ENCODE measurements around the gene SH2D3A. TPM values are rescaled to one million over a fixed set of nuclear protein-coding genes. Genes with fewer than 3 reads are reported as not detected.

The SH2D3A gene
- total RNA-seq, 1 experiment from 2014 or later: 75.7 TPM

- H3K79me2 ChIP-seq (ENCODE audit: insufficient read depth, low read length): peaks cover 62% of the 10 kb centered on the region
- no peaks in the 10 kb centered on the region for H3K9me3 ChIP-seq (ENCODE audit: control insufficient read depth in 1 of 2, insufficient read depth in 1 of 2, low read depth in 1 of 2, low read length in 2 of 2)
- peak within 1 kb of the TSS; percentile 95 to 99 for H3K4me3 ChIP-seq (replicated peaks in 1 of 2; ENCODE audit: low read depth in 1 of 2, low read length in 2 of 2)
- no peaks in the 10 kb centered on the region for H4K20me1 ChIP-seq (ENCODE audit: insufficient read depth)
- no peaks in the 10 kb centered on the region for H3K27me3 ChIP-seq (ENCODE audit: insufficient read depth, low read length)
- no peaks in the 10 kb centered on the region for H3K9me2 ChIP-seq (ENCODE audit: insufficient read depth)
- intact Hi-C loops (cut with micrococcal nuclease): loop anchor here (1.0 to 5.0 kb wide), 3 partner anchors 28 to 367 kb away; partner anchors contain the start of genes ALKBH7 and SH2D3A
- peaks cover 50 to 64% of the 10 kb centered on the region in 2 experiments for H3K4me1 ChIP-seq (ENCODE audit: control insufficient read depth in 1 of 2, insufficient read depth in 2 of 2, low read length in 2 of 2)
- peak within 1 kb of the TSS; percentile 98 for H3K4me2 ChIP-seq (ENCODE audit: low read length)
- DNase-seq (ENCODE audit: low read depth, low spot score) (no peak), ATAC-seq (peak; percentile 2)
- H2AFZ ChIP-seq (ENCODE audit: low read depth, low read length, poor library complexity, severe bottlenecking): peak within 1 kb of the TSS; percentile 37
- ChIA-PET RAD21 (ENCODE audit: low non-redundant PET in 1 of 2, low total read pairs in 2 of 2, uncharacterized antibody in 2 of 2, unreplicated experiment in 2 of 2) (interaction anchor here in 1 of 2 experiments (2.3 kb wide), 1 partner anchor 124 kb away, joined by 16 read pairs; no protein-coding TSS in a partner anchor), CTCF (interaction anchor here (1.4 to 3.9 kb wide), 2 partner anchors 29 to 123 kb away, joined by 6 to 91 read pairs; no protein-coding TSS in a partner anchor), POLR2A (interaction anchor here (1.8 kb wide), 1 partner anchor 89 kb away, joined by 5 read pairs; no protein-coding TSS in a partner anchor)
- no TSS peak for BruUV-seq (replicated peaks)
- peaks cover 9 to 15% of the 10 kb centered on the region in 2 experiments; a peak in 3 of 4 replicates for H3K36me3 ChIP-seq (ENCODE audit: control insufficient read depth in 1 of 2, insufficient read depth in 2 of 2, low read length in 2 of 2)
- peak within 1 kb of the TSS; percentile 99 for H3K9ac ChIP-seq (ENCODE audit: low read length)
- peak within 1 kb of the TSS; percentile 90 for H3K27ac ChIP-seq (ENCODE audit: low read depth, low read length)
- no peak for TF ChIP-seq YY1 (IDR thresholded peaks at IDR 0.05; ENCODE audit: extremely low read depth, insufficient replicate concordance, low read depth, low read length)
- peak; percentile 57 for TF ChIP-seq POLR2AphosphoS5 (IDR thresholded peaks at IDR 0.05; ENCODE audit: low read depth, low read length)
Measured at GRCh38 chr19:6739390-6739882, 27.8 kb downstream of the SH2D3A start, which contains the start of gene TRIP10. Gene TRIP10, plus strand, starts transcription at chr19:6739680. Its CDS starts 82 bp downstream, at chr19:6739762.

DNA sequence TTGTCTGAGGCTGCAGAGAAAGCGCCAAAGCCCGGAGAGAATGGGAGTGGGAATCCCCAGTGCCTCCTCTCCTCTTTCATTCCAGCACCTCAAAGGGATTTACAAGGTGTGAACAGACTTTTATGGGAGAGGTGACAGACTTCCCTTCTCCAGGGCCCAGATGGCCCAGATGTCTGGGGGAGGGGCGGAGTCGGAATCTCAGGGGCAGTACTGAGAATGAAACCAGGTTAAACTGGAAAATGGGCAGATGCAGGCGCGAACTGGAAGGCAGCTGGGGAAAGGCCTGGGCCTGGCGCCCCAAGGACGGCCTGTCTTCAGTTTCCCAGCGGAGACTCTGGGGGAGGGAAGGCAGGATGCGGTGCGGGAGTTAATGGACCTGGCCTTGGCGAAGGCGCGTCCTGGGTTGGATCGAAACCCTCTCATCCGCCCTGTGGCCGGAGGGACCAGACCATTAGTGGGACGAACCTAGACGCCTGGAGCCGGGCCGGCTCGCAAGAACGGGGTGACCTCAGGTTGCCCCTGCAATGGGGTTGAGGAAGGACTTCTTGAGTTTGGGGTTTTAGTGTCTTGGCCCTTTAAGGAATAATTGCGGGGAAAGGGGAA lies 28.3 kb downstream of the SH2D3A start:
- DNase-seq (ENCODE audit: low read depth, low spot score) (no peak), ATAC-seq (no peak)
- peak overlapping the region; percentile 50 to 99 for H3K4me3 ChIP-seq (replicated peaks in 1 of 2; ENCODE audit: low read depth in 1 of 2, low read length in 2 of 2)
- H3K9me3 ChIP-seq (ENCODE audit: control insufficient read depth in 1 of 2, insufficient read depth in 1 of 2, low read depth in 1 of 2, low read length in 2 of 2): no peaks in the 10 kb centered on the region
- H3K36me3 ChIP-seq (ENCODE audit: control insufficient read depth in 1 of 2, insufficient read depth in 2 of 2, low read length in 2 of 2): peaks cover 9 to 15% of the 10 kb centered on the region in 2 experiments; a peak in 3 of 4 replicates
- H3K9ac ChIP-seq (ENCODE audit: low read length): peak overlapping the region; percentile 69
- peak overlapping the region; percentile 37 for H2AFZ ChIP-seq (ENCODE audit: low read depth, low read length, poor library complexity, severe bottlenecking)
- peak overlapping the region; percentile 86 for H3K27ac ChIP-seq (ENCODE audit: low read depth, low read length)
- no peaks in the 10 kb centered on the region for H4K20me1 ChIP-seq (ENCODE audit: insufficient read depth)
- intact Hi-C loops (cut with micrococcal nuclease): loop anchor here (1.0 to 5.0 kb wide), 4 partner anchors 28 to 367 kb away; partner anchors contain the start of genes ALKBH7 and SH2D3A
- peak overlapping the region; percentile 91 for H3K4me2 ChIP-seq (ENCODE audit: low read length)
- CTCF ChIA-PET: interaction anchor here (0.7 to 3.9 kb wide), 7 partner anchors 10 to 222 kb away, joined by 3 to 91 read pairs (median 6); no protein-coding TSS in a partner anchor
- H3K79me2 ChIP-seq (ENCODE audit: insufficient read depth, low read length): peaks cover 59% of the 10 kb centered on the region
- RAD21 ChIA-PET (ENCODE audit: low non-redundant PET in 1 of 2, low total read pairs in 2 of 2, uncharacterized antibody in 2 of 2, unreplicated experiment in 2 of 2): interaction anchor here (1.1 to 2.3 kb wide), 5 partner anchors 29 to 222 kb away, joined by 5 to 16 read pairs (median 6); no protein-coding TSS in a partner anchor
- no peaks in the 10 kb centered on the region for H3K27me3 ChIP-seq (ENCODE audit: insufficient read depth, low read length)
- no peaks in the 10 kb centered on the region for H3K9me2 ChIP-seq (ENCODE audit: insufficient read depth)
- TF ChIP-seq ZFX (IDR thresholded peaks at IDR 0.05) (peak; percentile 17; the same call in 1 of the 2 replicates), TCF7L2 (IDR thresholded peaks at IDR 0.05; ENCODE audit: borderline replicate concordance, extremely low read depth, insufficient read depth, insufficient read length) (peak; percentile 23), CBX3 (IDR thresholded peaks at IDR 0.05; ENCODE audit: low read depth) (no peak), SRF (IDR thresholded peaks at IDR 0.05; ENCODE audit: low read depth) (no peak), MAX (IDR thresholded peaks at IDR 0.05) (no peak), YY1 (IDR thresholded peaks at IDR 0.05; ENCODE audit: extremely low read depth, insufficient replicate concordance, low read depth, low read length) (no peak), EZH2phosphoT487 (IDR thresholded peaks at IDR 0.05; ENCODE audit: borderline replicate concordance) (no peak)
- POLR2A ChIA-PET: interaction anchor here (0.6 to 3.1 kb wide), 4 partner anchors 15 to 124 kb away, joined by 3 to 13 read pairs (median 8); no protein-coding TSS in a partner anchor
- H3K4me1 ChIP-seq (ENCODE audit: control insufficient read depth in 1 of 2, insufficient read depth in 2 of 2, low read length in 2 of 2): peaks cover 44 to 59% of the 10 kb centered on the region in 2 experiments
- no TSS peak for BruUV-seq (replicated peaks)

All from HCT116 (cell line).